ENCODE results near the gene CAPN10. TPM values are rescaled to one million over a fixed set of nuclear protein-coding genes. Genes with fewer than 3 reads are reported as not detected.
A peak's percentile ranks its signal among the peaks of the same experiment; 100 is the strongest.

CAPN10 gene
- total RNA-seq, 1 donor, result 21.0 TPM

DNA sequence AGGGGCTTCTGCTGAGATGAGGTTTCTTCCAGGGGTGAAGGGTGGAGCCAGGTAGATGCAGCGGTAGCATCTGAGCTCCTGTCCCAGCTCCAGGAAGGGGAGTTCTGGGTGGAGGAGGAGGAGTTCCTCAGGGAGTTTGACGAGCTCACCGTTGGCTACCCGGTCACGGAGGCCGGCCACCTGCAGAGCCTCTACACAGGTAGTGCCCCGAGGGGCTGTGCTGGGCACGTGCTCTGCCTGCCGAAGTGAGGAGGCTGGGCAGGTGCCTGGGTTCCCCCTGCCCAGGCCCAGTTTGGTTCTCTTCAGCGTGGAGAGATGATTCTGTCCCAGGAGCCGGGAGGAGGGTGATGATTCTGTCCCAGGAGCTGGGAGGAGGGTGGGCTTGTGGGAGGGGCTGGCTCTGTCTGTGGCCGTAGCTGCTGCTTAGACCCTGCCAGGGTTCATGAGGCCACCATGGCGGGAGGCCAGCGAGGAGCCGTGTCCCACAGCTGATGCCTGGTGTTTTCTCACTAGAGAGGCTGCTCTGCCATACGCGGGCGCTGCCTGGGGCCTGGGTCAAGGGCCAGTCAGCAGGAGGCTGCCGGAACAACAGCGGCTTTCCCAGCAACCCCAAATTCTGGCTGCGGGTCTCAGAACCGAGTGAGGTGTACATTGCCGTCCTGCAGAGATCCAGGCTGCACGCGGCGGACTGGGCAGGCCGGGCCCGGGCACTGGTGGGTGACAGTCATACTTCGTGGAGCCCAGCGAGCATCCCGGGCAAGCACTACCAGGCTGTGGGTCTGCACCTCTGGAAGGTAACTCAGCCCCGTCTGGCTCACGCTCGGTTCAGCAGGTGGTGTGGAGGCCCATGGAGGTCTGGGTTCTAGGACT, 8.2 kb downstream of the CAPN10 start:
- no peaks in the 10 kb centered on the region for H3K9me3 ChIP-seq (ENCODE audit: low read depth, low read length)
- H4K20me1 ChIP-seq (ENCODE audit: insufficient read depth, low read length), result peaks cover 29% of the 10 kb centered on the region
- H3K27me3 ChIP-seq (ENCODE audit: insufficient read depth, low read length), result no peaks in the 10 kb centered on the region
- H2AFZ ChIP-seq (ENCODE audit: low read length), result no peak overlapping the region
- H3K36me3 ChIP-seq (ENCODE audit: insufficient read depth, low read length), result peaks cover 6% of the 10 kb centered on the region
- DNase-seq (ENCODE audit: insufficient read length, low spot score, missing footprints), result peak; percentile 57
- TF ChIP-seq, protein P1, sequence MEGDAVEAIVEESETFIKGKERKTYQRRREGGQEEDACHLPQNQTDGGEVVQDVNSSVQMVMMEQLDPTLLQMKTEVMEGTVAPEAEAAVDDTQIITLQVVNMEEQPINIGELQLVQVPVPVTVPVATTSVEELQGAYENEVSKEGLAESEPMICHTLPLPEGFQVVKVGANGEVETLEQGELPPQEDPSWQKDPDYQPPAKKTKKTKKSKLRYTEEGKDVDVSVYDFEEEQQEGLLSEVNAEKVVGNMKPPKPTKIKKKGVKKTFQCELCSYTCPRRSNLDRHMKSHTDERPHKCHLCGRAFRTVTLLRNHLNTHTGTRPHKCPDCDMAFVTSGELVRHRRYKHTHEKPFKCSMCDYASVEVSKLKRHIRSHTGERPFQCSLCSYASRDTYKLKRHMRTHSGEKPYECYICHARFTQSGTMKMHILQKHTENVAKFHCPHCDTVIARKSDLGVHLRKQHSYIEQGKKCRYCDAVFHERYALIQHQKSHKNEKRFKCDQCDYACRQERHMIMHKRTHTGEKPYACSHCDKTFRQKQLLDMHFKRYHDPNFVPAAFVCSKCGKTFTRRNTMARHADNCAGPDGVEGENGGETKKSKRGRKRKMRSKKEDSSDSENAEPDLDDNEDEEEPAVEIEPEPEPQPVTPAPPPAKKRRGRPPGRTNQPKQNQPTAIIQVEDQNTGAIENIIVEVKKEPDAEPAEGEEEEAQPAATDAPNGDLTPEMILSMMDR (IDR thresholded peaks at IDR 0.05; ENCODE audit: extremely low read depth, low read depth, low read length), result no peak
- no peak overlapping the region for H3K27ac ChIP-seq (ENCODE audit: low read depth, low read length)
- peaks cover 39% of the 10 kb centered on the region for H3K79me2 ChIP-seq (ENCODE audit: insufficient read depth, low read length)
- no peak overlapping the region for H3K4me2 ChIP-seq (ENCODE audit: insufficient read depth, low read length)
- H3K4me3 ChIP-seq (ENCODE audit: insufficient read depth, low read length), result no peak overlapping the region
- peaks cover 6% of the 10 kb centered on the region for H3K4me1 ChIP-seq (ENCODE audit: insufficient read depth, low read length)

DNA sequence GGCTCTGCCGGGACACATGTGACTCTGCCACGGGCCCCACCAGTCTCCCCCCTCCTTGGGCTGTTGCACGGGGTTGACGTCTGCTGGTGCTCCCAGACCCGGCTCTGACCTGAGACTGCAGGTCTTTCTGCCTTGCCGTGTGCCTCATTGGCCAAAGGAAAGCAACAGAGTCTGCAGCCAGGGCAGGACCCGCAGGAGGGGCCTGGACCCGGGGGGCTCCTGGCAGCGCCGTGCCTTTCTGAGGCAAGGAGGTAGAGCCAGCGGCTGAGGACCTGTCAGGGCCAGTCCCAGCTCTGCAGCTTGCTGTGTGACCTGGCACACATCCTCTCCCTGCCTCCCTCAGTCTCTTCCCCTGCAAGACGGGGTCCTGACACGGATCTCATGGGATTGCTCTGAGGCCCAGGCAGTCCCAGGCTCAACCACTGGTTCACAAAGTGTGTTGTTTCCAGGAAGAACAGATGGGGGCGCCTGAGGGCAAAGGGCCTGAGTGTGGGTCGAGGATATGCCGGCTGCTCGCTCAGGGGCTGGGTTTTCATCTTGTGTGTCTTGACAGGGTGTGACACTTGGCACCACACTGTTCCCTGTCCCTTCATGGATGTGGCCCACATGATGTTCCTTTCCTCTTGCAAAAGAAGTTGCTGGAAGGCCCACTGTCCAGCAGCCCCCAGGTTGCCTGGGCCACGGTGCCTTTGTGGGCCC, 9.0 kb downstream of the CAPN10 start:
- Histone ChIP-seq H3K4me1 (ENCODE audit: insufficient read depth, low read length) (peaks cover 6% of the 10 kb centered on the region), H3K36me3 (ENCODE audit: insufficient read depth, low read length) (peaks cover 6% of the 10 kb centered on the region), H3K27me3 (ENCODE audit: insufficient read depth, low read length) (no peaks in the 10 kb centered on the region), H3K79me2 (ENCODE audit: insufficient read depth, low read length) (peaks cover 34% of the 10 kb centered on the region), H3K4me3 (ENCODE audit: insufficient read depth, low read length) (no peak overlapping the region), H3K27ac (ENCODE audit: low read depth, low read length) (no peak overlapping the region), H4K20me1 (ENCODE audit: insufficient read depth, low read length) (peaks cover 24% of the 10 kb centered on the region), H3K9me3 (ENCODE audit: low read depth, low read length) (no peaks in the 10 kb centered on the region), H3K4me2 (ENCODE audit: insufficient read depth, low read length) (no peak overlapping the region), H2AFZ (ENCODE audit: low read length) (no peak overlapping the region)
- peak; percentile 89 for DNase-seq (ENCODE audit: insufficient read length, low spot score, missing footprints)
- TF ChIP-seq, protein P1 (IDR thresholded peaks at IDR 0.05; ENCODE audit: extremely low read depth, low read depth, low read length), result peak; percentile 20

DNA sequence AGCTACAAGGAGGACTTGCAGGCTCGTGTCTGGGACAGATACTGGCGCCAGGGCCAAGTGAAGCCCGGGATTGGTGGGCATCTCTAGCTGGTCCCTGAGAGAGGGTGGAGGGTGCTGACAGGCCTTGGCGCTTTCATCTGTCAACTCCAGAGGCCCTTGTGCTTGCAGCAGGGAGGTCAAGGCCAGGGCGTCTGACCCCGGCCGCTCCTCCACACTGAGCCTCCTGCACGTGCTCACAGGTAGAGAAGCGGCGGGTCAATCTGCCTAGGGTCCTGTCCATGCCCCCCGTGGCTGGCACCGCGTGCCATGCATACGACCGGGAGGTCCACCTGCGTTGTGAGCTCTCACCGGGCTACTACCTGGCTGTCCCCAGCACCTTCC, 9.5 kb downstream of the CAPN10 start:
- Histone ChIP-seq H2AFZ (ENCODE audit: low read length) (no peak overlapping the region), H3K36me3 (ENCODE audit: insufficient read depth, low read length) (peaks cover 6% of the 10 kb centered on the region), H3K9me3 (ENCODE audit: low read depth, low read length) (no peaks in the 10 kb centered on the region), H3K4me3 (ENCODE audit: insufficient read depth, low read length) (no peak overlapping the region), H3K4me1 (ENCODE audit: insufficient read depth, low read length) (peaks cover 6% of the 10 kb centered on the region), H3K27ac (ENCODE audit: low read depth, low read length) (no peak overlapping the region), H4K20me1 (ENCODE audit: insufficient read depth, low read length) (peaks cover 19% of the 10 kb centered on the region), H3K79me2 (ENCODE audit: insufficient read depth, low read length) (peaks cover 28% of the 10 kb centered on the region), H3K27me3 (ENCODE audit: insufficient read depth, low read length) (no peaks in the 10 kb centered on the region), H3K4me2 (ENCODE audit: insufficient read depth, low read length) (no peak overlapping the region)
- TF ChIP-seq, protein P1 (IDR thresholded peaks at IDR 0.05; ENCODE audit: extremely low read depth, low read depth, low read length), result no peak
- DNase-seq (ENCODE audit: insufficient read length, low spot score, missing footprints), result no peak

DNA sequence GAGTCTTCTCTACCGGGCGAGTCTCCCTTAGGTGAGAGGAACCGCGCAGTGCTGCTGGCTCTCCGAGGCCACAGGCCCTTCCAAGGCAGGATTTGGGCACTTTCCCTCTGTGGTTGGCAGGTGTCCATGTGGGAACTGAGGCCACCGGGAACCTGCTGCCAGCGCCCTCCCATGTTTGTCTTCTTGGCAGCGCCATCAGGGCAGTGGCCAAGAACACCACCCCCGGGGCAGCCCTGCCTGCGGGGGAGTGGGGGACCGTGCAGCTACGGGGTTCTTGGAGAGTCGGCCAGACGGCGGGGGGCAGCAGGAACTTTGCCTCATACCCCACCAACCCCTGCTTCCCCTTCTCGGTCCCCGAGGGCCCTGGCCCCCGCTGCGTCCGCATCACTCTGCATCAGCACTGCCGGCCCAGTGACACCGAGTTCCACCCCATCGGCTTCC, 10.0 kb downstream of the CAPN10 start:
- Histone ChIP-seq H3K27me3 (ENCODE audit: insufficient read depth, low read length) (no peaks in the 10 kb centered on the region), H2AFZ (ENCODE audit: low read length) (no peak overlapping the region), H3K9me3 (ENCODE audit: low read depth, low read length) (no peaks in the 10 kb centered on the region), H4K20me1 (ENCODE audit: insufficient read depth, low read length) (peaks cover 15% of the 10 kb centered on the region), H3K27ac (ENCODE audit: low read depth, low read length) (no peak overlapping the region), H3K79me2 (ENCODE audit: insufficient read depth, low read length) (peaks cover 24% of the 10 kb centered on the region), H3K4me2 (ENCODE audit: insufficient read depth, low read length) (no peak overlapping the region), H3K4me1 (ENCODE audit: insufficient read depth, low read length) (peaks cover 2% of the 10 kb centered on the region), H3K4me3 (ENCODE audit: insufficient read depth, low read length) (no peak overlapping the region), H3K36me3 (ENCODE audit: insufficient read depth, low read length) (peaks cover 6% of the 10 kb centered on the region)
- TF ChIP-seq, protein P1 (IDR thresholded peaks at IDR 0.05; ENCODE audit: extremely low read depth, low read depth, low read length), result no peak
- peak; percentile 74 for DNase-seq (ENCODE audit: insufficient read length, low spot score, missing footprints)

Measured in osteoblast (primary cell).